ENCODE results near the gene NOL4L.
"Not testable (repeated sequence)": the region's sequence is repeated elsewhere in the genome, so short reads cannot be mapped to it uniquely, and the experiment has no call there.

Gene NOL4L

GRCh38 chr20:32421290-32421689 lies 163.8 kb downstream of the NOL4L start:
- DNase-seq (ENCODE audit: low spot score), result no peak

- no peak for DNase-seq (ENCODE audit: low spot score)
Observed at GRCh38 chr20:32418376-32418775, 166.8 kb downstream of the NOL4L start.

- DNase-seq (ENCODE audit: low spot score), result no peak
Observed at GRCh38 chr20:32416206-32416605, 168.9 kb downstream of the NOL4L start.

GRCh38 chr20:32415494-32415893 lies 169.6 kb downstream of the NOL4L start:
- DNase-seq (ENCODE audit: low spot score), result no peak

- no peak for DNase-seq (ENCODE audit: low spot score)
Observed at GRCh38 chr20:32411955-32412706, 173.0 kb downstream of the NOL4L start.

GRCh38 chr20:32407131-32407750 lies 177.9 kb downstream of the NOL4L start:
- DNase-seq (ENCODE audit: low spot score), result not testable (repeated sequence)

- no peak for DNase-seq (ENCODE audit: low spot score)
Observed at GRCh38 chr20:32406701-32407100, 178.4 kb downstream of the NOL4L start.

- no peak for DNase-seq (ENCODE audit: low spot score)
Observed at GRCh38 chr20:32404017-32404416, 181.1 kb downstream of the NOL4L start.

GRCh38 chr20:32400476-32400875 lies 184.7 kb downstream of the NOL4L start:
- DNase-seq (ENCODE audit: low spot score), result no peak

GRCh38 chr20:32397567-32398084 lies 187.5 kb downstream of the NOL4L start:
- DNase-seq (ENCODE audit: low spot score), result no peak

- DNase-seq (ENCODE audit: low spot score), result no peak
Observed at GRCh38 chr20:32396646-32397160, 188.4 kb downstream of the NOL4L start.

- DNase-seq (ENCODE audit: low spot score), result no peak
Observed at GRCh38 chr20:32395066-32395465, 190.1 kb downstream of the NOL4L start.

Measured in globus pallidus (tissue), 1 donor.